ENCODE measurements around the gene DDOST.

DNA sequence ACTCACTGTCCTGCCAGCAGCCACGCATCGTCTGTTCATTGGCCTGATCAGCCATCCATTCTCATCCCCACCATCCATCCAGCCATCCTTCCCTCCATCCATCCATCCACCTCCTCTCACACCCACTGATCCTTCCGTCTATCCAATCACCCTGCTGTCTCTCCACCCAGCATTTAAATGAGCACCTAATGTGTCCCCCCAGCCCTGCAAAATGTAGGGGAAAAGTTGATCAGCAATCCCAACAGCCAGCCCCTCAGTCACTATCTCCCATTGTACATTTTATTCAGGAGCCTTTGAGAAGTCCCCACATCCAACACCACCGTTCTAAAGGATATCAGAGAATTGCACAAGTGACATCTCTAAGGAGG is 11.1 kb upstream of the DDOST start:
- TF ChIP-seq POLR2A (IDR thresholded peaks at IDR 0.05; ENCODE audit: low read depth, low read length) (no peak), SPI1 (IDR thresholded peaks at IDR 0.05; ENCODE audit: low read depth, low read length) (no peak), POLR2AphosphoS5 (IDR thresholded peaks at IDR 0.05; ENCODE audit: low read depth, low read length) (no peak), TAF1 (IDR thresholded peaks at IDR 0.05; ENCODE audit: low read depth, low read length) (no peak), PAX5 (IDR thresholded peaks at IDR 0.05; ENCODE audit: insufficient read depth, low read length, severe bottlenecking) (no peak)
